Ovary (tissue), 9 donors: Measurements from ENCODE around the gene FBLN2. TPM values are rescaled to one million over a fixed set of nuclear protein-coding genes. Genes with fewer than 3 reads are reported as not detected.

Source experiments
- DNase-seq, 5 donors: peaks; one replicate each; pipeline ENCODE4 v3.0.0-alpha.2; 2019 to 2020
- H3K27ac ChIP-seq, 2 donors: fragments of 200-600 bp; one replicate each; pipeline versions ENCODE4 v1.5.1 to v1.8.0; 2019 to 2022
- H3K27me3 ChIP-seq: fragments of 200-600 bp; one replicate; pipeline ENCODE4 v1.8.0; 2022
- H3K36me3 ChIP-seq: fragments of 200-600 bp; sonication (generic); one replicate; pipeline ENCODE4 v1.5.1; 2019
- H3K4me1 ChIP-seq: one replicate; pipeline ENCODE4 v1.8.1; 2013; ENCODE audit warnings: mild to moderate bottlenecking, moderate library complexity; ENCODE audit not compliant: insufficient read depth
- H3K4me3 ChIP-seq: fragments of 200-600 bp; sonication (generic); one replicate; pipeline ENCODE4 v1.5.1; 2017
- H3K9me3 ChIP-seq, 2 donors: fragments of 200-600 bp in 1 of 2; sonication (generic) in 1 of 2; one replicate each; pipeline versions ENCODE4 v1.5.1 to v1.8.1; 2013 to 2019; ENCODE audit warnings: mild to moderate bottlenecking in 1 of 2, moderate library complexity in 1 of 2
- CTCF ChIP-seq, 3 donors: fragments of 450-650 bp in 2 of 3; fragments of 200-600 bp in 1 of 3; IDR thresholded peaks; one replicate each; pipeline versions ENCODE4 v1.5.1 to v1.8.0; 2016 to 2022; ENCODE audit warnings: antibody characterized with exemption in 3 of 3, mild to moderate bottlenecking in 1 of 3
- EP300 ChIP-seq: sonication (generic); formaldehyde crosslinking; IDR thresholded peaks from one replicate; pipeline ENCODE4 v1.6.1; 2017; ENCODE audit warnings: antibody characterized with exemption
- POLR2A ChIP-seq: fragments of 450-650 bp; IDR thresholded peaks from one replicate; pipeline ENCODE4 v1.6.1; 2017; ENCODE audit warnings: antibody characterized with exemption, mild to moderate bottlenecking, moderate library complexity
- WGBS, 3 donors: extraction: QIAGEN DNeasy Blood & Tissue Kit in 1 of 3; methylation state at CpG; one replicate each; pipeline versions ENCODE4 v1.1.5 to v1.1.7; 2013 to 2017; 5-methylcytosine and 5-hydroxymethylcytosine counted together
- intact Hi-C, 4 donors: fragments of 100-400 bp; cut with DNase I; formaldehyde crosslinking; loops; one replicate each; pipeline versions ENCODE4 v1.11.0 to v1.15.1; 2022 to 2023
- polyA plus RNA-seq, 2 donors: library from polyadenylated mRNA; stranded (reverse); fragments of 200-250 nt in 1 of 2; fragments of 350-450 nt in 1 of 2; fragmentation: Illumina TruSeq in 1 of 2; extraction: RNeasy Lipid Tissue Mini Kit (QIAGEN cat#74804) in 1 of 2; gene quantifications; one replicate each; pipeline ENCODE4 v1.2.3, GENCODE V29; 2013 to 2014
- total RNA-seq, 7 donors: library from RNA; depleted of rRNA in 2 of 7; stranded (reverse); fragments of >200 nt in 2 of 7; fragmentation: NEBNext Ultra II Directional in 3 of 7; extraction: Animal tissue kit (Norgen Biotek cat#: 25700) in 3 of 7; gene quantifications; one replicate each; pipeline versions ENCODE4 v1.1.0 to v1.2.4, GENCODE V29; 2016 to 2023
- donor health status: DM: no; HTN: no; CAD: no; lungs with moderate emphysema.
- donor health status: DM: no; HTN: no; CAD: no.
- donor health status: Bipolar disorder and iron deficiency.
- donor health status: DM: yes; HTN: yes; CAD: no.
- donor health status: DM: no; HTN: no; CAD: no.
- donor health status: DM: yes; HTN: yes; CAD: no.

Gene FBLN2
- total and polyA plus RNA-seq, 9 donors, result 4.0 to 18.2 (median 8.1) TPM

DNA sequence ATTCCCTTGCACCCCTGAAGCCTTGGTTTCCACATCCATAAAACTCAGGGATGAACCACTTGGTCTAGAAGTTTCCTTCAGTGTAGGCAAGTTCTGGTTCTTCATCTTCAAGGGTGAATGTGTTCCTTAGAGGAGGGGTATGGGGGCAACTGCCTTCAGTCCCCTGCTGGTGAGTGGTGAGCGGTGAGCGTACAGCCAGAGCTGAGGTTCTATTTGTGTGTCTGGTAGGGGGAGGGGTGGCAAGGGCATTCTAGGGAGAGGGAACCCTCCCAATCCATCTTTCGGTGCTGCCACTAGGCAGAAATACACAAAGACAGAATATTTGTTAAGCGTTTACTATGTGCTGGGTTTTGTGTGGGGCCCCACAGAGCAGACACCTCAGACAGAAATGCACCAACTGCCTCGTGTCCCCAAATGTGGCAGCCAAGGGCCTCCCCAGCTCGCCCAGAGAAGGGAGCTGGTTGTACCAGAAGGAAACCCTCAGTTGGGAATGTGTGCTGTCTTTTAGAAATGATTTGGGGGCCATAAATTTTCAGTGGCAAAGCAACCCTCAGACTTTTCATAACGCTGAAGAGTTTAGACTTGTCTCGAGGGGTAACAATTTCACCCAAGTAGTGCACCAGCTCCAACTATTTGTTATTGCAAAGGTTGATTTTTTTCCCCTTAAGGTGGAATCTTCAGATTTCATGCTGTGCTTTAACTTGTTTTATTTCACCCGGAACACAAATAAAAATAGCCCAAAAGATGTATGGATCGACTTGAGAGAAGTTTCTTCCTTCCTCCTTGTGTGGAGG is 137.6 kb downstream of the FBLN2 start:
- 48 to 54% (median 49%) methylated on average over 10 of the region's 10 CpGs for whole genome bisulfite sequencing, 3 donors
- H3K27ac ChIP-seq, result no peak overlapping the region
- H3K27me3 ChIP-seq, result no peaks in the 10 kb centered on the region
- H3K9me3 ChIP-seq, result no peaks in the 10 kb centered on the region
- H3K4me3 ChIP-seq, result no peak overlapping the region
- no peaks in the 10 kb centered on the region for H3K4me1 ChIP-seq
- DNase-seq, result no peak
- TF ChIP-seq CTCF (IDR thresholded peaks at IDR 0.05) (no peak), EP300 (no peak)
- no peaks in the 10 kb centered on the region for H3K36me3 ChIP-seq
- intact Hi-C loops, result no loop called here

GRCh38 chr3:13687517-13687943 is 138.6 kb downstream of the FBLN2 start:
- H3K27me3 ChIP-seq, result no peaks in the 10 kb centered on the region
- H3K4me3 ChIP-seq, result no peak overlapping the region
- no peaks in the 10 kb centered on the region for H3K36me3 ChIP-seq
- TF ChIP-seq POLR2A, result no peak
- no peak for TF ChIP-seq EP300
- no peak for TF ChIP-seq CTCF (IDR thresholded peaks at IDR 0.05)
- 13 to 16% (median 14%) methylated on average over 5 of the region's 5 CpGs for WGBS, 3 donors
- no peaks in the 10 kb centered on the region for H3K4me1 ChIP-seq
- no peak for DNase-seq
- intact Hi-C loops, result no loop called here
- H3K27ac ChIP-seq, result no peak overlapping the region
- no peaks in the 10 kb centered on the region for H3K9me3 ChIP-seq

Other genes with a start within 250 kb of the FBLN2 start
- gene NUP210, start 128.8 kb upstream of the FBLN2 start, total RNA-seq, result 1 to 10 TPM; 1.4 to 5.6 (median 3.2) TPM
- 1 to 10 TPM; 1.6 to 5.8 TPM for gene NUP210, start 128.8 kb upstream of the FBLN2 start, polyA plus RNA-seq
- 10 to 100 TPM in 6 of 7 donors, 1 to 10 TPM in 1; 9.3 to 27.1 (median 19.6) TPM for gene HDAC11, start 68.8 kb upstream of the FBLN2 start, total RNA-seq
- 10 to 100 TPM in 1 of 2 donors, 1 to 10 TPM in 1; 6.4 to 21.8 TPM for gene HDAC11, start 68.8 kb upstream of the FBLN2 start, polyA plus RNA-seq